H1 (cell line): ENCODE measurements around the gene SHROOM4. TPM values are rescaled to one million over a fixed set of nuclear protein-coding genes. Genes with fewer than 3 reads are reported as not detected.

Experiments
- CHD7 ChIP-seq: fragments of 300-600 bp; sonication (generic); IDR thresholded peaks from 2 replicates; pipeline ENCODE4 v1.7.1; 2012; ENCODE audit warnings: low read length, moderate library complexity, mild to moderate bottlenecking, inconsistent platforms; ENCODE audit not compliant: insufficient replicate concordance
- GABPA ChIP-seq: IDR thresholded peaks from 2 replicates; pipeline ENCODE4 v1.6.1; 2011; ENCODE audit warnings: mild to moderate bottlenecking, low read length, moderate library complexity, borderline replicate concordance; ENCODE audit not compliant: insufficient read depth
- HDAC6 ChIP-seq: IDR thresholded peaks from one replicate; pipeline ENCODE4 v1.7.1; 2012; ENCODE audit warnings: low read depth, mild to moderate bottlenecking, inconsistent platforms, low read length, moderate library complexity
- PHF8 ChIP-seq: fragments of 200-600 bp; sonication (generic); conservative IDR thresholded peaks from 2 replicates; pipeline ENCODE4 v1.7.1; 2012; ENCODE audit warnings: low read depth, mild to moderate bottlenecking, inconsistent platforms, low read length, moderate library complexity
- SAP30 ChIP-seq: fragments of 300-600 bp; sonication (generic); IDR thresholded peaks from 2 replicates; pipeline ENCODE4 v1.7.1; 2012; ENCODE audit warnings: low read length, moderate library complexity, mild to moderate bottlenecking, inconsistent platforms; ENCODE audit not compliant: insufficient read depth, insufficient replicate concordance
- SUZ12 ChIP-seq: fragments of 200-600 bp; sonication (generic); IDR thresholded peaks from 2 replicates; pipeline ENCODE4 v1.6.1; 2012; ENCODE audit warnings: mild to moderate bottlenecking, inconsistent platforms, low read length, moderate library complexity, mixed read lengths
- polyA plus RNA-seq, 7 experiments: library from polyadenylated mRNA; depleted of rRNA in 3 of 7; stranded (reverse) in 5 of 7; unstranded in 2 of 7; fragments of >200 nt in 5 of 7; fragments of 200-250 nt in 2 of 7; gene quantifications; 1 replicate in 5 of 7; 2 replicates in 1 of 7; 4 replicates in 1 of 7; pipeline versions ENCODE4 v1.2.1 to v1.2.3, GENCODE V29; 2011 to 2013; ENCODE audit warnings: missing spikeins in 2 of 7, mixed read lengths in 2 of 7
- total RNA-seq: library from RNA; stranded (reverse); fragmentation: NEBNext Ultra II Directional; extraction: Animal tissue kit (Norgen Biotek cat#: 25700); gene quantifications from 2 replicates; pipeline ENCODE4 v1.2.1, GENCODE V29; 2021

The SHROOM4 gene
- total and polyA plus RNA-seq, 2 of the 8 experiments (the other 6 are each of a cell fraction or from before 2014, with no cell fraction given): 1.6 to 5.6 TPM

GRCh38 chrX:50842221-50842620 is 28.2 kb upstream of the SHROOM4 start (continued):
- no peak for TF ChIP-seq CHD7
- no peak for TF ChIP-seq PHF8
- TF ChIP-seq SUZ12: no peak
- no peak for TF ChIP-seq HDAC6
- no peak for TF ChIP-seq SAP30
- TF ChIP-seq GABPA: no peak
- TF ChIP-seq, all 59 proteins: peak for 0
